Neutrophil (primary cell): ENCODE results near the gene SDK2.

ENCODE experiments used
- H3K27ac ChIP-seq: fragments of 200-600 bp; sonication (generic); 2 replicates; pipeline ENCODE4 v1.5.1; 2016; ENCODE audit warnings: mild to moderate bottlenecking, moderate library complexity
- H3K27me3 ChIP-seq: fragments of 200-600 bp; sonication (generic); 2 replicates; pipeline ENCODE4 v1.6.0; 2016; ENCODE audit warnings: mild to moderate bottlenecking
- H3K36me3 ChIP-seq: fragments of 200-600 bp; sonication (generic); 2 replicates; pipeline ENCODE4 v1.5.1; 2017
- H3K4me1 ChIP-seq, 2 experiments: fragments of 200-600 bp in 1 of 2; sonication (generic) in 1 of 2; 1 replicate in 1 of 2; 2 replicates in 1 of 2; pipeline versions ENCODE4 v1.5.1 to v1.6.1; 2013 to 2016; ENCODE audit warnings: low read depth in 1 of 2, low read length in 1 of 2, mild to moderate bottlenecking in 1 of 2, moderate library complexity in 1 of 2; ENCODE audit not compliant: control insufficient read depth in 1 of 2, insufficient read depth in 1 of 2
- H3K4me3 ChIP-seq, 2 experiments: fragments of 200-600 bp in 1 of 2; sonication (generic) in 1 of 2; 1 replicate in 1 of 2; 2 replicates in 1 of 2; pipeline ENCODE4 v1.5.1; 2013 to 2016; ENCODE audit warnings: low read depth in 1 of 2, low read length in 1 of 2, mild to moderate bottlenecking in 1 of 2, moderate library complexity in 1 of 2
- H3K9me3 ChIP-seq: fragments of 200-600 bp; sonication (generic); 2 replicates; pipeline ENCODE4 v1.5.1; 2016
- CTCF ChIP-seq: fragments of 200-600 bp; sonication (generic); IDR thresholded peaks from 2 replicates; pipeline ENCODE4 v1.5.1; 2016; ENCODE audit warnings: antibody characterized with exemption

SDK2 gene

GRCh38 chr17:73347351-73347750 lies 296.9 kb downstream of the SDK2 start:
- TF ChIP-seq CTCF: no peak
- Histone ChIP-seq H3K27ac (no peak overlapping the region), H3K36me3 (no peaks in the 10 kb centered on the region), H3K4me1 (no peaks in the 10 kb centered on the region), H3K27me3 (no peaks in the 10 kb centered on the region), H3K9me3 (no peaks in the 10 kb centered on the region), H3K4me3 (no peak overlapping the region)

- Histone ChIP-seq H3K27me3 (no peaks in the 10 kb centered on the region), H3K27ac (no peak overlapping the region), H3K4me3 (no peak overlapping the region), H3K36me3 (no peaks in the 10 kb centered on the region), H3K4me1 (no peaks in the 10 kb centered on the region), H3K9me3 (no peaks in the 10 kb centered on the region)
- no peak for TF ChIP-seq CTCF
Measured at GRCh38 chr17:73346501-73347162, 297.6 kb downstream of the SDK2 start.

- TF ChIP-seq CTCF: no peak
- no peaks in the 10 kb centered on the region for H3K9me3 ChIP-seq
- no peaks in the 10 kb centered on the region for H3K27me3 ChIP-seq
- no peaks in the 10 kb centered on the region for H3K36me3 ChIP-seq
- H3K4me3 ChIP-seq: no peak overlapping the region
- no peak overlapping the region for H3K27ac ChIP-seq
- H3K4me1 ChIP-seq: no peaks in the 10 kb centered on the region
Measured at GRCh38 chr17:73343739-73344454, 300.3 kb downstream of the SDK2 start.

- Histone ChIP-seq H3K4me3 (no peak overlapping the region), H3K36me3 (no peaks in the 10 kb centered on the region), H3K27ac (no peak overlapping the region), H3K9me3 (no peaks in the 10 kb centered on the region), H3K27me3 (no peaks in the 10 kb centered on the region), H3K4me1 (no peaks in the 10 kb centered on the region)
- TF ChIP-seq CTCF: no peak
Measured at GRCh38 chr17:73343168-73343634, 301.0 kb downstream of the SDK2 start.

- no peak overlapping the region for H3K4me3 ChIP-seq
- no peaks in the 10 kb centered on the region for H3K4me1 ChIP-seq
- no peaks in the 10 kb centered on the region for H3K36me3 ChIP-seq
- TF ChIP-seq CTCF: no peak
- H3K27ac ChIP-seq: no peak overlapping the region
- H3K9me3 ChIP-seq: no peaks in the 10 kb centered on the region
- no peaks in the 10 kb centered on the region for H3K27me3 ChIP-seq
Measured at GRCh38 chr17:73342541-73343167, 301.6 kb downstream of the SDK2 start.
